ENCODE data around the gene ELN.
"Not testable (repeated sequence)": the region's sequence is repeated elsewhere in the genome, so short reads cannot be mapped to it uniquely, and the experiment has no call there.

Gene ELN

DNA sequence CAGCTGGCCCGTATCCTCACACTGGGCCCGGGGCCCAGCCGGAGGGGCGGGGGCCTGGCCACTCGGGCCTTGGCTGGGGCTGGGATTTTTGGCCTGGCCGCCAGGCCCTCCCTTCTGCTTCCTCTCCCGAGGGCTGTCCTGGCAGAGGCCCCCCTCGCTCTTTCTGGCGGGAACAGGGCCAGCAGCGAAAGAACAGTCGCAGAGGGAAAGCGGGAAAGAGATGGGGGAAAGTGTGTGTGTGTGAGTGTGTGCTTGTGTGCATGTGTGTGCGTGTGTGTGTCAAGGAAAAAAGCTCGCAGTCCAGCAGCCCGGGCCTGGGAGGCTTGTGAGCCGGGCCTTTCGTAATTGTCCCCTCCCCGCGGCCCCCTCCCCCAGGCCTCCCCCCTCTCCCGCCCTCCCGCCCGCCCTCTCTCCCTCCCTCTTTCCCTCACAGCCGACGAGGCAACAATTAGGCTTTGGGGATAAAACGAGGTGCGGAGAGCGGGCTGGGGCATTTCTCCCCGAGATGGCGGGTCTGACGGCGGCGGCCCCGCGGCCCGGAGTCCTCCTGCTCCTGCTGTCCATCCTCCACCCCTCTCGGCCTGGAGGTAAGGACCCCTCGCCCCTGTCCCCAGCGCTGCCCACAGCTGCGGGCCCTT lies at the start of gene ELN:
Gene ELN (plus strand): TSS at position 491 of the 638 bp plus-strand sequence. CDS start 15 bp downstream, at position 506.
- DNase-seq (ENCODE audit: low read depth in 2 of 2): peak in 1 of 2 experiments; percentile 38

DNA sequence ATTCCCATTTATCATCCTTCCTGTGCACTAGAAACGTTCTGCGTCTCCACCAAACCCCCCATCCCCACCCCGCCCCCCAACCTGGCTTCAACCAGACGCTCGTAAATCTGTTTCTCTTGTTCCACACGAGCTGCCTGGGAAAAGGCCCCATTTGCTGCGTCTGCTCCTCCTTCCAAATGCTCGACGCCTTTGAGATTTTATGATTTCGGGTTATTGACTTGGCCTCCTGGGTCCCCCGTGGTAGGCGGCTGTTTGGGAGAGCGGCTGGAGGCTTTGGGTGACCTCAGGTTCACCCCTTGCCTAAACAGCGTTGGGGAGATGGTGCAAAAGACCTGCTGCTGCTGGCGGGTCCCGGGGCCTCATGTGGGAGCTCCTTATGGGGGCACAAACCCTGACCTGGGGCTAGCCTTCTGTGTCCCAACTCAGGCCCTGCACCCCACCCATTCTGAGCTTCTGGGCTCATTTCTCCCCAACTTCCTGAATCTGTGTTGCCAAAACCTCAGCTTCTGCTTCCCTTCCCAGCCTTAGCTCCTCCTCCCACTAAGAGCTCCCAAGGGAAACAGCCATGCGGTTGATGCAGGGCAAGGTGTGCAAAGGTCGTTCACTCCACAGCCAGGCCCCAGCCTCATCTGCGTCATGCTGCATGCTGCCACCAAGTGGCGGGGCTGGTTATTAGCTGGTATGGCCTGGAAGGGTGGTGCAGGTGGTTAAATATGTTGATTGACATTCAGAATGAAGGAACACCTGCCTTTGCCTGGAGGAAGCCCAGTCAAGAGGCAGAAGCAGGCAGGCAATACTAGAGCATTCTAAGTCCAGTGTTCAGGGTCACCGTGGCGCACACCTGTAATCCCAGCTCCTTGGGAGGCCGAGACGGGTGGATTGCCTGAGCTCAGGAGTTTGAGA lies 49.1 kb upstream of the ELN start:
- peak; percentile 66 to 70 for DNase-seq (ENCODE audit: low read depth in 2 of 2)

DNA sequence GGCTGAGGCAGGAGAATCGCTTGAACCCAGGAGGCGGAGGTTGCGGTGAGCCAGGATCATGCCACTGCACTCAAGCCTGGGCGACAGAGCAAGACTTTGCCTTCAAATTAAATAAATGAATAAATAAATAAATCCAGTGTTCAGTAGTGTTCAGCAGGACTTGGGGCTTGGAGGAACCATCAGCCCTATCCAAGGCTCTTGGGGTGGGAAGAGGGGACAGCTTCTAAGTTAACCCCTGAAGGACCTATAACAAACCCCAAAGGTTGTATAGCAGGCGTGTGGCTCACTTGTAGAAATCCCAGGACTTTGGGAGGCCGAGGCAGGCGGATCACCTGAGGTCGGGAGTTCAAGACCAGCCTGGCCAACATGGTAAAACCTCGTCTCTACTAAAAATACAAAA lies 48.3 kb upstream of the ELN start:
- not testable (repeated sequence) for DNase-seq (ENCODE audit: low read depth in 2 of 2)

DNA sequence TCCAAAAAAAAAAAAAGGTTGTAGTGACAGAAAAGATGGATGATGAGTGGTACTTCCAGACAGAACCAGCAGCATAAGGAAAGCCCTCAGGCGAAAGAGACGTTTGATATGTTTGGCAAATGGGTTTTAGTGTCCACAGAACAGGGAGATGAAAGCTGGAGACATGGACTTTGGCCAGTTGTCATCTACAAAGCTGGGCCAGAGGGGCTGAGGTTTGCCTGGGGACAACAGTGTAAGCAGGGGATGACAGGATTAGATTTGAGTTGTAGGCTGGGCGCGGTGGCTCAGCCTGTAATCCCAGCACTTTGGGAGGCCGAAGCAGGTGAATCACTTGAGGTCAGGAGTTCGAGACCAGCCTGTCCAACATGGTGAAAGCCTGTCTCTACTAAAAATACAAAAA lies 47.8 kb upstream of the ELN start:
- DNase-seq (ENCODE audit: low read depth in 2 of 2): no peak

DNA sequence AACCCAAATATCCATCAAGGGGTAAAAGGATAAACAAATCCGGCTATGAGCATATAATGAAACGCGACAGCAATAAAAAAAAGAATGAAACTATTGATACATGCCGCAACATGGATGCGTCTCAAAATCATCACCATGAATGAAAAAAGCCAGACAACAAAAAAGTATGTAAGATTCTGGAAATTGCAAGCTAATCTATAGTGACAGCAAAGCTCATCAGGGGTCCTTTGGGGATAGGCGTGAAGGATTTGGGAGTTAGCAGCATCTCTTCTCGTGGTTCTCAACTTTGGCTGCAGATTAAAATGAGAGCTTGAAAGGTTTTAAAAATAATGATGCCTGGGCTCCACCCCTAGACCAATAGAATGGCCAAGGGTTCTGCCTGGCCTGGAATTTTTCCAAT lies 46.0 kb upstream of the ELN start:
- no peak for DNase-seq (ENCODE audit: low read depth in 2 of 2)

DNA sequence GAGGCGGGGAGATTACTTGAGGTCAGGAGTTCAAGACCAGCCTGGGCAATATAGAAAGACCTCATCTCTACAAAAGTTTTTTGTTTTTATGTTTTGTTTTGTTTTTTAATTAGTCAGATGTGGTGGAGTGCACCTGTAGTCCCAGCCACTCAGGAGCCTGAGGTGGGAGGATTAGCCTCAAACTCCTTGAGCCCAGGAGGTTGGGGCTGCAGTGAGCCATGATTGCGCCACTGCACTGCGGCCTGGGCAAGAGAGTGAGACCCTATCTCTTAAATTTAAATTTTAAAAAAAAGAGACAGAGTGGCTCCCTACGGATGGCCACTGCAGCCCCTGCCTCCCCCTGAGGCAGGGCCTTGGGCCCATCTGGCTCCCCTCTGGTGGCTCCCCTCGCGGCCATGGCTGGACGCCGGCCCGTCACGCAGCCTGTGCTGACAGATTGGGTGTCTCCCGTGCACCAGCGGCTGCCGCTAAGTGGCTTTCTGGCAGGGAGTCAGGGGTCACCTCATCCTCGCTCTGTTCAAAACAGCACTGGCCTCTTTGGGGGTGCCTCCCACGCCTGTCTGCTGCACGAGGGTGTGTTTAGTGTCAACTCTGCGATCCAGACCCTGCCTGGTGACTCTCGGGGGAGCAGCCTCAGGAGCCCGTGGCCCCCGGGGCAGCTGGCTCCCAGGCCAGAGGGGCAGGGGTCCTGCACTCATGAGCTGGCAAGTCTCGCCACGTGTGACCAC lies 44.4 kb upstream of the ELN start:
- DNase-seq (ENCODE audit: low read depth in 2 of 2): no peak

DNA sequence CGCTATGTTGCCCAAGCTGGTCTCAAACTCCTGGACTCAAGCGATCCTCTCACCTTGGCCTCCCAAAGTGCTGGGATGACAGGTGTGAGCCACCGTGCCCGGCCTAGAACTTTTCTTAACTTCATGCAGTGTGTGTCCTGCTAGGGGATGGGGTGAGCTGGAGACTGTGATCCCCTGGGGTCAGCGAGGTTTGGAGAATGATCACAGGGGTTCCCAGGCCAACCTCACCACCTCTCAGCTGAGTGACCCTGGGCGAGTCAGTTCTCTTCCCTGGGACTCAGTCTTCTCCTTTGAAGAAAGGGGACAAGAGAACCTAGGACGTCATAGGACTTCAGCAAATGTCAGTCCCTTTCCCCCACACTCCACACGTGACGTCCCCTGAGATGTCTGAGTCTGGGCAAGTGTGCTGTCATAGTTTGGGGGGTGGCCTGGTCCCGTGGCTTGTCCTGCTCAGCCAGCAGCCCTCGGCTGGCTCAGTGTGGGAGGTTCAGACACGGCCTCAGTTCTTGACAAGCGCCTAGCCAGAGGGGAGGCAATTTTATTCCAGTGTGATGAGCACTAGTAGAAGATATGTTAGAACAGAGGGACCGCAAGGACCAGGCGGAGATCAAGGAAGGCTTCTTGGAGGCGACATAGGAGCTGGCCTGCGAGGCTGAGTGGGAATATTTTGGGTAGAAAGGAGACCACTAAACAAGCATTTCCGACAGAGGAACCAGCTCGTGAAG lies 43.3 kb upstream of the ELN start:
- DNase-seq (ENCODE audit: low read depth in 2 of 2): no peak

DNA sequence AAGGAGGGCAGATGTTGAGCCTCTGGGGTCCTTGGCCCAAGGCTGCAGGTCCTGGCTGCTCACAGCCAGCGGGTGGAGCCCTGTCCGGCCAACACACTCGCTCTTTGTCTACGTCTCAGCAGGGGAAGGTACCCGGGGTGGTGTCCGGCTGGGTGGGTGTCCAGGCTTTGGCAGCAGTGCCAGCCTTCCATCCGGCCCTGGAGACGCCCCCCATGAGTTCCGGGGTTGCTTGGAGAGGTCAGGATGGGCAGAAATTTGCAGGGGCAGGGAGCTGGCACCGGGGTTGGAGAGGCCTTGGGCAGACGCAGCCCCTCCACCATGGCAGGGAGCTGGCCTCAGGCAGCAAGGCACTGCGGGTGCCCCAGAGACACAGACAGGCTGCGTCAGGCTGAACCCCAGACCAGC lies 42.2 kb upstream of the ELN start:
- no peak for DNase-seq (ENCODE audit: low read depth in 2 of 2)

DNA sequence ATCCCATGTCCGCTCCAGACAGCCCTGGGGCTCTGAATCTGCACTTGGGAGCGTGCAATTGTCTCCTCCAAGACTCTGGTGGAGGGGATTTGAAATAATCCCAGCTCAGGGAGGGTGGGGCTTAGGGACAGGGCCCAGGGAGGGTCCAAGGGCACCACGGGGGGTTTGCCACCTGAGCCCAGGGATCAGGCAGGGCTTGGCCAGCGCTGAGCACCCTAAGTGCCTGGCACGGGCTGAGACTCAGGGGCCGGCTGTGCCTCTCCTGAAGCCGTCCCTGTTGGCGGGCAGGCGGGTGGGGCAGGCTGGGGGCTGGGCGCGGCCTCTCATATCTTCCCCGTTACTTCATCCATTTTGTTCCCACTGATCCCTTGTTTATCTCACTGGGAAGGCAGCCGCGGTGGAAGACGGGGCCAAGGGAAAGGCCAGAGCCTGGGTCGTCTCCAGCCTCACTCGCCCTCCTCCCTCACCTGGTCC lies 41.8 kb upstream of the ELN start:
- DNase-seq (ENCODE audit: low read depth in 2 of 2): no peak

DNA sequence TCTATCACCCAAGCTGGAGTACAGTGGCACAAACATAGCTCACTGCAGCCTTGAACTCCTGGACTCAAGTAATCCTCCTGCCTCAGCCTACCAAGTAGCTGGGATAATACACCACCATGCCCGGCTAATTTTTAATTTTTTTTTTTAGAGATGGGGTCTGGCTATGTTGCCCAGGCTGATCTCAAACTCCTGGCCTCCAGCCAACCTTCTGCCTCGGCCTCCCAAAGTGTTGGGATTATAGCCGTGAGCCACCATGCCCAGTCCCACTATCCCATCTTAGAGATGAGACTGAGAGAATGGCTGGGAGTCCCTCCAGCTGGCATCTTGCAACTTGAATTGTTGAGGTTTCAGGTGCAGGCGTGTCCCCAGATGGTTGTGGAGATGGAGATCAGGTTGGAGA lies 40.7 kb upstream of the ELN start:
- no peak for DNase-seq (ENCODE audit: low read depth in 2 of 2)

DNA sequence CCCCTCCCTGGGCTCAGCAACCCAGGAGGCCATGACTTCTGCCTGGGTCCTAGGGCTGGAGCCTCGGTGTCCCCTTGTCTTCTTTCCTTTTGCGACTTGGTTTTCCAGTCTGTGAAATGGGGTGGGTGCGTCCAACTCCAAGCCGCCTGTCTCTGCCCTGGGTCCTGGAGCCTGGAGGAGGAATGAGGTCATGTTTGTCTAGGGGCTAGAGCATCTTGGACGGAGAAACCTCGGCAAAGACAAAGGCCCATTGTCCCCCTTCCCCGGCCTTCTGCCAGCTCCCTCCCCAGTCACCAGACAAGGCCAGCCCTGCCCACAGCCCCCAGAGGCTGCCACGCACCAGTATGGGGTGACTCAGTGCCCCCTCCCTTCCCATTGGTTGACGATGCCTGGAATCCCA lies 39.8 kb upstream of the ELN start:
- no peak for DNase-seq (ENCODE audit: low read depth in 2 of 2)

DNA sequence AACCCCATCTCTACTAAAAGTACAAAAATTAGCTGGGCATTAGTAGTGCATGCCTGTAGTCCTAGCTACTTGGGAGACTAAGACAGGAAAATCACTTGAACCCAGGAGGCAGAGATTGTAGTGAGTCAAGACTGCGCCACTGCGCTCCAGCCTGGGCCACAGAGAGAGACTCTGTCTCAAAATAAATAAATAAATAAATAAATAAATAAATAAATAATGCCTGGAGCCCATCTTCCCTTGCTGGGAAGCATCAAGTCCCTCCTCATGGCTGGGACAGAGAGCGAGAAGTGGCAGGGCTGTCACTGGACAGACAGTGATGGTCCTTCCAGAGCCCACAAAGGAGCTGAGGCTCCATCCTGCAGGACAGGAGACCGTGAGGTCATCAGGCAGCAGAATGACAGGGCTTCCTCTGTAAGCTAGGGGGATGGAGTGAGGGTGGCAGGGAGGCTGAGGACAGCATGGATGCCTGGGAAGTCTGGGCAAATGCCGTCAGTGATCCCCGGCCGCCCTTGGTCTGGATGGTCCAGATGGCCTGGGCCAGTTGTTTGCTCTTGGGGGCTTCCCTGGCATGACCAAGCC lies 36.4 kb upstream of the ELN start:
- DNase-seq (ENCODE audit: low read depth in 2 of 2): no peak

DNA sequence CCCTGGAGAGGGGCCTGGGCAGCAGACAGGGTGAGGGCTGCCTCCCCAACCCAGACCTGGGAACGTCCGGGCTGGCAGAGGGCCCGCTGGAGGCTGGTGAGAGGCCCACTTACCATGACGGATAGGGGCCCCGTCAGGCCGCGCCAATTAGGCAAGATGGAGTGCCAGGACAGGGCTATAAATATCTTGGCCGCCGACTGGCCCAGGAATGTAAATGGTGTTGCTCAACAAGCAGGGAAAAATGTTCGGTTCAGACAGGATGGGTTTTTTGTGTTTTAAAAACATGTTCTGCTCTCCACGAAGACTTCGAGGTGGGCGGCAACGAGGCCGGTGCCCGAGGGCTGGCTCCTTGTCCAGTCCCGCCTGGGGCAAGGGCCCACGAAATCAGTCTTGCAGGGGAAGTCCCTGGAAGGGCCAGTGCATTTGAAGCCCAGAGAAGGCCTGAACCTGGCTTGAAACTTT lies 35.8 kb upstream of the ELN start:
- DNase-seq (ENCODE audit: low read depth in 2 of 2): peak; percentile 54 to 57

DNA sequence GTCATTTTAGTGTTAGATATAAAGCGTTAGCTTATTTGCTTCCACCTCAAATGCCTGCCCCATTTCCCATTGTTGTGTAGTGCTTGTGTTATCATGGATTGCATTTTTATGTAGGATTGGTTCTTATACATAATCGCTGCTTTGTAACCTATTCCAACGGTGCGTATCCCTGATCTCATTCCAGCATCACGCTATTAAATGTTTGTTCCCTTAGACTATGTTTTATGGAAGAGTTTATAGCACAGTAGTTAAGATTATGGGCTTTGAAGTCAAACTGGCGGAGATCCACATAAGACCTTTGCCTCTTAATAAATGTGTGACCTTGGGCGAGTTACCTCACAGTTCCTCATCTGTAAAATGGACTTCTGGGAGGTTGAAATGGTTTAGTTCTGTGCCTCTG lies 34.0 kb upstream of the ELN start:
- DNase-seq (ENCODE audit: low read depth in 2 of 2): no peak

DNA sequence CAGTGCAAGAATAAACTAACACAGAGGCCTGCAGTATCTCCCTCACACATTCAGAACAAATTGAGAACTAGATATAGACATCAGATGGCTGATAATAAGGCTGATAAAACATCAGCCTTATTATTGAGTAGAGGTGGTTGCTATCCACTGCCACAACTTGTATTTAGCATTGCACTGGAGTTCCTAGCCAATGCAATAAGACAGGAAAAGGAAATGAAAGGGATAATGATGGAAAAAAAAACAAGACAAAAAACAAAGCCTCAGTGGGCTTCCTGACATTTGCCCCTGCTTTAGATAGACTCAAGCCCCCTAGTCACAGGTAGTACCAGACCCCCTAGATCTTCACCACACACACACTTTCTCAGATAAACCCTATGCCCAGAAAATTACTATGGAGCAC lies 33.2 kb upstream of the ELN start:
- no peak for DNase-seq (ENCODE audit: low read depth in 2 of 2)

DNA sequence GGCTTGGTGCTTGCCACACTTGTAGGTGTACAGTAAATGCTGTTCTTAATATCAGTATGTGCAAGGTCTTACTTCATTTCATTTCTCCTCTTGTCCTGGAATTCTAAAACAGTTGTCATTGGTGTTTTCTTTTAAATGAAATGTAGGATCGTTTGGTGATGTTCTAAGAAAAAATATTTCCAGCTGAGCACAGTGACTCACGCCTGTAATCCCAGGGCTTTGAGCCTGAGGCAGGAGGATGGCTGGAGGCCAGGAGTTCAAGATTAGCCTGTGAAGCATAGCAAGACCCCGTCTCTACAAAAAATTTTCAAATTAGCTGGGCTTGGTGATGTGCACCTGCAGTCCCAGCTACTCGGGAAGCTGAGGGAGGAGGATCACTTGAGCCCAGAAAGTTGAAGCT lies 32.6 kb upstream of the ELN start:
- DNase-seq (ENCODE audit: low read depth in 2 of 2): no peak

DNA sequence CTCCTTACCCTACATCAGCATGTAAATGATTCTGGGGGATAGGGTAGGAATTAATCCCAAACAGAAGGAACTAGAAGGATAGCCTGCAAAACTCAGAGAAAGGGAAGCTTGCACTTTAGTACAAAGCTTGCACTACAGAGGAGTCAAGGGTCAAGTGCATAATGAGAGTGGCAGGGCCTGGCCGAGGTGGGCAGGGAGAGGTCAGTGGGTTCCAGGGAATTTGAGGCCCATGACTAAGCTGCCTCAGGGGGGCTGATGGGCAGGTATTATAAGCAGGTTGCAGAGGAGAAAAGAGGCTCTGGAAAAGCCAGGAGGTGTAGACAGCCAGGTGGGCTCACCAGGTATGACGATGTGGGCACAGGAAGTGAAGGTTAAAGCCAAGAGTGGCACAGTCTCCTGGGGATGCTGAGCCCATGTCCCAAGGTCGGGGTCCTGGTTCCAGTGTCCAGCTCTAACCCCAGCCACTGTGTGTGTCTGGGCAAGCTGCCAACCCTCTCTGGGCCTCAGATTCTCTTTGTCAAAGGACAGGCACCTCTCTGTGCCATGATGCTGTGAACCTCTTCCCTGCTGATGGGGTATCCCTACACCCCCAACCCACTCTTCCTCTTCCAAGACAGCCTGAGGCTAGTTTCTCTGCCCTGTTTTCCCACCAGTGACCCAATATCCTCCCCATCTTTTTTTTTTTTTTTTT lies 32.0 kb upstream of the ELN start:
- DNase-seq (ENCODE audit: low read depth in 2 of 2): no peak

DNA sequence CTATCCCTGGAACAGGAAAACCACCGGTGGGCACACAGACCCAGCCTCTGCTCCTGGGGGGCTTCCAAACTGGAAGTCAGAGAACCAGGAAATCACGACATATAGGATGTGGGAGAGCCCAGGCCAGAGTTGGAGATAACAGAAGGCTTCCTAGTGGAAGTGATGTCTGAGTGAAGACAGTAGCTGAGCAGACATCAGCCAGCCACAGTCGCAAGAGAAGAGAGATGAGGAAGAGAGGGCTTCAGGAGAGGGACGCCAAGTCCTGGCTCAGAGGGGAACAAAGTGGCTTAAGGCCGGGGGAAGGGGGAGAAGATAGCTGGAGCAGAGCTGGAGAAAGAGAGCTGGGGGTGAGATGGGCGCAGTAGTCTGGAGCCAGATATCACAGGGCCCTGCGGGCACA lies 30.9 kb upstream of the ELN start:
- DNase-seq (ENCODE audit: low read depth in 2 of 2): no peak

DNA sequence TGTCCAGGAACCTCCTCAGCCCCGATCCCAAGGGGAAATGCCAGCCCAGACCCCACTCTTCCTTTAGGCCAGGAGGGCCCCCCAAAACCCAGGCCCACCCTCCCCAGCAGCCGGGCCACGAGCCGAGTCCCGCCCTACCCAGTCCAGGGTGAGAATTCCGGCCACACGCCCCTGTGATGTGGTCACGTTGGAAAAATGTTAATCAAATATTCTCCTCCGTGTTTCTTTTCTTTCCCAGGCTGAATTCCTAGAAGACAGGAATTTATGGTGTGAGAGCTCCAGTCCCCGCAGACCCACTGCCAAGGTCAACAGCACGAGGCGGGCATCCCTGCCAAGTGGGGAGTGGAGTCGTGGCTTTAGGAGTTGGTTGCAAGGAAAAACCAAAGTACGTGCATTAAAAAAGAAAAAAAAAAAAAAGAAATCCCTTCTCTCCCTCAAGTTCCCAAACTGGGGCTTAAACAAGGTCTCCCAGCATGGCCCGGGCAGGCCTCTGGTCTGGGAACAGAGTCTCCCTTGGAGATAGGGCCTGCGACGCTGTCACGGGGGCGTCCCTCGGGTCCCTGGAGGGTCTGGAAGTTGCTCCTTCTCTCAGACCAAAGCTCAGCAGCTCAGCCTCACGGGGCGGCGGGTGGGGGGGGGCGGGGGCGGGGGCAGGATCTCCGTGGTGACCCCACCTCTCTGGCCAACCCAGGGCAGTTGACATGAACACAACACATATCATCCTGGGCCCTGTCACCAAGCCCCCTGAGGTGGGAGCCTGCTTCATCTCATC lies 28.1 kb upstream of the ELN start:
- DNase-seq (ENCODE audit: low read depth in 2 of 2): no peak
